Right lobe of liver (tissue), 6 donors: ENCODE results near the gene CELSR1. TPM values are rescaled to one million over a fixed set of nuclear protein-coding genes. Genes with fewer than 3 reads are reported as not detected.

Experiments
- ATAC-seq, 4 donors: fragments of 200-7000 bp; cut with Tn5 transposase; one replicate each; pipeline ENCODE4 v1.9.1; 2020; ENCODE audit warnings: mild to moderate bottlenecking in 4 of 4, moderate library complexity in 4 of 4
- DNase-seq, 3 donors: peaks; one replicate each; pipeline ENCODE4 v3.0.0-alpha.2; 2020
- H3K27ac ChIP-seq, 3 donors: fragments of 200-600 bp; one replicate each; pipeline ENCODE4 v1.8.0; 2022
- H3K27me3 ChIP-seq, 2 donors: fragments of 200-600 bp; one replicate each; pipeline ENCODE4 v1.8.0; 2022
- H3K36me3 ChIP-seq, 4 donors: fragments of 200-600 bp; sonication (generic) in 1 of 4; one replicate each; pipeline versions ENCODE4 v1.5.1 to v1.8.0; 2017 to 2022; ENCODE audit warnings: control low read depth in 1 of 4
- H3K4me1 ChIP-seq, 4 donors: fragments of 200-600 bp; sonication (generic) in 1 of 4; one replicate each; pipeline versions ENCODE4 v1.5.1 to v1.8.0; 2017 to 2022; ENCODE audit warnings: control low read depth in 1 of 4
- H3K4me3 ChIP-seq, 3 donors: fragments of 200-600 bp; one replicate each; pipeline ENCODE4 v1.8.0; 2022
- H3K9me3 ChIP-seq, 4 donors: fragments of 200-600 bp; sonication (generic) in 1 of 4; one replicate each; pipeline versions ENCODE4 v1.5.1 to v1.8.0; 2017 to 2022; ENCODE audit warnings: control low read depth in 1 of 4
- POLR2A ChIP-seq: fragments of 450-650 bp; IDR thresholded peaks from one replicate; pipeline ENCODE4 v1.6.1; 2017; ENCODE audit warnings: antibody characterized with exemption, mild to moderate bottlenecking
- WGBS: methylation state at CpG from one replicate; pipeline ENCODE4 v1.1.6; 2018; ENCODE audit warnings: low coverage, low lambda C conversion rate; ENCODE audit not compliant: insufficient coverage; ENCODE audit errors: missing lambda C conversion rate; 5-methylcytosine and 5-hydroxymethylcytosine counted together
- intact Hi-C, 2 donors: fragments of 100-400 bp; cut with DNase I; formaldehyde crosslinking; loops; one replicate each; pipeline versions ENCODE4 v1.11.2 to v1.14.1; 2022
- total RNA-seq, 6 experiments: library from RNA; depleted of rRNA in 2 of 6; stranded (reverse); fragments of >200 nt in 2 of 6; fragmentation: NEBNext Ultra II Directional in 3 of 6; extraction: Animal tissue kit (Norgen Biotek cat#: 25700) in 3 of 6; gene quantifications; one replicate each; pipeline versions ENCODE4 v1.1.0 to v1.2.4, GENCODE V29; 2016 to 2023
- TF ChIP-seq, protein P1 (sequence below), 4 donors: fragments of 200-600 bp in 3 of 4; fragments of 450-650 bp in 1 of 4; IDR thresholded peaks; one replicate each; pipeline versions ENCODE4 v1.5.1 to v1.8.0; 2016 to 2022; ENCODE audit warnings: antibody characterized with exemption in 4 of 4, mild to moderate bottlenecking in 2 of 4
- donor health status: DM: no; HTN: yes; CAD: no.
- donor health status: DM: no; HTN: no; CAD: no.
- donor health status: DM: no; HTN: no; CAD: no.
- donor health status: DM: no; HTN: yes; CAD: no.
- donor health status: DM: no; HTN: yes; CAD: no.

Gene CELSR1
- total RNA-seq, 6 experiments from 2014 or later: 2.9 to 8.2 (median 5.0) TPM

DNA sequence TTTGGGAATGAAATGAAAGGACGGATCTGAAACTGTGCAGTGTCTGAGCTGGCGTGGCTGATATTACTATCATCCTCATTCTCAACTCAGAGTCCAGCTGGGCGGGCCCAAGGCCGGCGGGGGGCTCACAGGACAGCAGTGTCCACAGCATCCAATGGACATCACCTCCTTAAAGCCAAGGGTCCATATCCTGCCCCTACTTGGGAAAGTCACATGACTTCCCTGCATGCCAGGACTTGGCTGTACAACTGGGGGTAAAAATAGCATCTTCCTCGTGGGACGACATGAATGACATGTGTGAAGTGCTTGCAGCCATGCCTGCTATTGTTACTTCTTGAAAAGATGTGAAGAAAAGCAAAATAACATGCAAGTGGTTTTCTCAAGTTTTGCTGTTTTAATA is 119.7 kb downstream of the CELSR1 start:
- TF ChIP-seq POLR2A: no peak
- TF ChIP-seq, protein P1, sequence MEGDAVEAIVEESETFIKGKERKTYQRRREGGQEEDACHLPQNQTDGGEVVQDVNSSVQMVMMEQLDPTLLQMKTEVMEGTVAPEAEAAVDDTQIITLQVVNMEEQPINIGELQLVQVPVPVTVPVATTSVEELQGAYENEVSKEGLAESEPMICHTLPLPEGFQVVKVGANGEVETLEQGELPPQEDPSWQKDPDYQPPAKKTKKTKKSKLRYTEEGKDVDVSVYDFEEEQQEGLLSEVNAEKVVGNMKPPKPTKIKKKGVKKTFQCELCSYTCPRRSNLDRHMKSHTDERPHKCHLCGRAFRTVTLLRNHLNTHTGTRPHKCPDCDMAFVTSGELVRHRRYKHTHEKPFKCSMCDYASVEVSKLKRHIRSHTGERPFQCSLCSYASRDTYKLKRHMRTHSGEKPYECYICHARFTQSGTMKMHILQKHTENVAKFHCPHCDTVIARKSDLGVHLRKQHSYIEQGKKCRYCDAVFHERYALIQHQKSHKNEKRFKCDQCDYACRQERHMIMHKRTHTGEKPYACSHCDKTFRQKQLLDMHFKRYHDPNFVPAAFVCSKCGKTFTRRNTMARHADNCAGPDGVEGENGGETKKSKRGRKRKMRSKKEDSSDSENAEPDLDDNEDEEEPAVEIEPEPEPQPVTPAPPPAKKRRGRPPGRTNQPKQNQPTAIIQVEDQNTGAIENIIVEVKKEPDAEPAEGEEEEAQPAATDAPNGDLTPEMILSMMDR (IDR thresholded peaks at IDR 0.05): no peak
- Histone ChIP-seq H3K4me3 (no peak overlapping the region), H3K9me3 (no peaks in the 10 kb centered on the region), H3K27me3 (no peaks in the 10 kb centered on the region), H3K36me3 (no peaks in the 10 kb centered on the region), H3K4me1 (no peaks in the 10 kb centered on the region), H3K27ac (no peak overlapping the region)
- intact Hi-C loops: no loop called here
- 33% methylated on average over 3 of the region's 7 CpGs for WGBS
- ATAC-seq (no peak), DNase-seq (no peak)

DNA sequence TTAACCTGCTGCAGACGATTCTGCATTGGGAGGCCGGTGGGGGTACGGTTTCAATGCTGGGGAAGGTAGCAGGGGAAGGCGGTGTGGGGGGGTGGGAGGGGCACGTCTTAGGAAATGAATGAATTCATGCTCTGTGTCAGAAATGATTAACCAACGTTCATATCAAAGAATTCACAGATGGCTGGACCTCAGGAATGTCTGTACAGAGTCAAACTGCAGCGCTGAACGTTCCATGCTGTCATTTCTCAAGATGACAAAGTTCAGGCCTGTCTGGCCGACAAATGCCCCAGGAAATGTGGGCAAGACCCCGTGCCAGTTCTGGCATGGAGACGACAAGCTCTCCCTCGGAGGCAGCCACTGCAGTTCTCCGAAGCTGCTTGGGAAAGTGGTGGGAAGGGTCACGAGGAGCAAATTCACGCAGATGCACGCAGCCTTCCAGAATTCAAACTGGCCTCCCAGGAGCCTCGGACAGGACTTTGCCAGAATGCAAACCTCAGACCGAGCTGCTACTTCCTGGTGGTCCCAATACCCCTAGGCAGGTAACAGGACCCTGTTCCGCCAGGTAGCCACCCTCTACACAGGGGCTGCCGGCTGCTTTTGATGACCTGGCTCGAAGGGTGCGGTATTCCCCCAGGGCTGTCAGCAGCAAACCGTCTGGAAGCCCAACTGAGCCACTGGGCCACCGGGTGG is 120.4 kb downstream of the CELSR1 start:
- no peaks in the 10 kb centered on the region for H3K36me3 ChIP-seq
- no peaks in the 10 kb centered on the region for H3K9me3 ChIP-seq
- no peak for TF ChIP-seq POLR2A
- TF ChIP-seq, protein P1 (IDR thresholded peaks at IDR 0.05): no peak
- 44% methylated on average over 8 of the region's 24 CpGs for WGBS
- H3K27me3 ChIP-seq: no peaks in the 10 kb centered on the region
- no peaks in the 10 kb centered on the region for H3K4me1 ChIP-seq
- H3K27ac ChIP-seq: no peak overlapping the region
- no peak for ATAC-seq
- intact Hi-C loops: no loop called here
- no peak for DNase-seq
- no peak overlapping the region for H3K4me3 ChIP-seq

DNA sequence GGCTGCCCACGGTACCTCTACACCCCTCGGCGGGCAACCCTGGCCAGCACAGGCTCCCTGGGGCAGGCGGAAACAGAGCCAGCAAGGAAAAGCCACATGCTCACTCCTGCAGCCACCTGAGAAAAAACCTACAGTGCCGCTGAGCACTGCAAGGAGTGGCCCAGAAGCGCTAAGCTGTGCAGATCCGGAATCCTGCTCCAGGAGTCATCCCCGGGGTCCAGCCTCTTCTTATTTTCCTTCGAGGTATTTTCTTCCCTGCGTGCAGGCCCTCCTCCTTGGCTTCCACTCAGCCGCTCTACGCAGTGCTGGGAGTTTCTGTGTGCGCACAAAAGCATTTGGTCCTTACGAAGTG is 120.9 kb downstream of the CELSR1 start:
- no peak for DNase-seq
- intact Hi-C loops: no loop called here

DNA sequence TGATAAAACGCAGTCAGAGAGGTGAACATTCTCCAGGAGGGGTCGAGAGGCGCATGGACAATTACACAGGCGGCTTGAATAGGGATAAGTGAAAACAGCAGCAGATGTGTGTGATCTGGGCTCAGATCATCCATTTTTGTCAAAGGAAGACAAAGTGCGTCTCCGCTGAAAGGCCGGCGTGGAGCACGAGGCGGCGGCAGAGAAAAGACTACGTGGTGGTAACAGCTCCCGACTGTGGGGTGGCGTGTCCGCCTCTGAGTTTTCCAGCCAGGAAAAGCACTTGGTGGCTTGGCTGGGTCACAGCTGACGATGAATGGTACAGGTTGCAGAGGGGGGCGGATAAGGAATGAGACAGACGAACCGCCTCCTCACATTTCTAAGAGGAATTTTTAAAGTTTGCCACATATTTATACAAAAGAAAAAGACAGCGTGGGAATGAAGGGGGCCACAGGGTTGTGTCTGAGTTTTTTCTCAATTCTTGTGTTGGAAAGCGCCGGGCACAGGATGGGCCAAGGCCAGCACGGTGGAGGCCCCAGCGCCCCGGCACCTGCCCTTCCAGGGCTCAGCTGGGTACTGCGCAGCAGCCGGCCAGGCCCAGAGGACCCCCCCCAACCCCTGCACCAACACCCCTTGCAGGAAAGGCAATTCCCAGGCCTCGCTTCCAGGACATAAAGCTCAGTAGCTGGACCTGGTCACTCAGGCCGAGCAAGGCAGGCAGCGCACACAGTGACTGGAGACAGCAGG is 121.5 kb downstream of the CELSR1 start:
- WGBS: 57% methylated on average over 7 of the region's 30 CpGs
- TF ChIP-seq POLR2A: no peak
- TF ChIP-seq, protein P1 (IDR thresholded peaks at IDR 0.05): no peak
- H3K36me3 ChIP-seq: no peaks in the 10 kb centered on the region
- DNase-seq: no peak
- H3K27ac ChIP-seq: no peak overlapping the region
- intact Hi-C loops: no loop called here
- no peak overlapping the region for H3K4me3 ChIP-seq
- no peaks in the 10 kb centered on the region for H3K4me1 ChIP-seq
- H3K27me3 ChIP-seq: no peaks in the 10 kb centered on the region
- no peaks in the 10 kb centered on the region for H3K9me3 ChIP-seq
- ATAC-seq: no peak

More for the DNA sequence above, 120.9 kb downstream of the CELSR1 start:
- no peak overlapping the region for H3K4me3 ChIP-seq
- ATAC-seq: no peak
- no peaks in the 10 kb centered on the region for H3K4me1 ChIP-seq
- H3K9me3 ChIP-seq: no peaks in the 10 kb centered on the region
- 80% methylated on average over 8 of the region's 14 CpGs for WGBS
- no peak overlapping the region for H3K27ac ChIP-seq
- no peaks in the 10 kb centered on the region for H3K27me3 ChIP-seq
- H3K36me3 ChIP-seq: no peaks in the 10 kb centered on the region
- TF ChIP-seq, protein P1 (IDR thresholded peaks at IDR 0.05): no peak
- TF ChIP-seq POLR2A: no peak
